ENCODE measurements around the gene ADGRL2. TPM values are rescaled to one million over a fixed set of nuclear protein-coding genes. Genes with fewer than 3 reads are reported as not detected.

Gene ADGRL2
- polyA plus RNA-seq, 3 donors: not detected

DNA sequence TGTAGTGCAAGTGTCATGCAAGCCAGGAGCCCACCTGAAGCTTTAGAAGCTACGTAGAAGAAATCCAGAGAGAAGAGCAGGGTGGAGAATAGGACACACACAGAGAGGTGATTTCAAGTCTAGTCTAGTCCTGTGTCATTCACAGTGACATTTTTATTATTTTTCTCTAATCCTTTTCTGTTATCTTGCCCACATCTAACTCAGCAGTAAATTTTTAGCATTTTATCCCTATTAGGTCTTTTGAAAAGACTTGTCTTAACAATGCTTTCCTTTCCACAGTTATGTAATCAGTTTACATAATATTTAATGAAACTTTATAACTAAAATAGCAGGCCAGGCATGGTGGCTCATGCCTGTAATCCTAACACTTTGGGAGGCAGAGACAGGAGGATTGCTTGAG lies 198.6 kb downstream of the ADGRL2 start:
- no peaks in the 10 kb centered on the region for H3K79me2 ChIP-seq (ENCODE audit: insufficient read depth, low read length)
- Mint-ChIP-seq H3K36me3 (no peaks in the 10 kb centered on the region), H3K4me1 (no peaks in the 10 kb centered on the region), H3K27ac (no peak overlapping the region), H3K27me3 (ENCODE audit: low read depth in 3 of 3) (no peaks in the 10 kb centered on the region), H3K9me3 (peaks cover 0 to 7% (median 3%) of the 10 kb centered on the region in 7 donors), H3K4me3 (no peak overlapping the region)
- H3K27me3 ChIP-seq (ENCODE audit: control insufficient read depth in 2 of 2, insufficient read depth in 2 of 2, low read length in 2 of 2): no peaks in the 10 kb centered on the region
- no peak overlapping the region for H2AFZ ChIP-seq (ENCODE audit: insufficient read depth, low read depth, low read length, poor library complexity, severe bottlenecking)
- no peak overlapping the region for H3K27ac ChIP-seq (ENCODE audit: low read depth in 1 of 2, low read length in 2 of 2)
- H3K4me1 ChIP-seq (ENCODE audit: control insufficient read depth in 1 of 2, insufficient read depth in 2 of 2, low read length in 2 of 2): no peaks in the 10 kb centered on the region
- no peak overlapping the region for H3K4me2 ChIP-seq (replicated peaks; ENCODE audit: extremely low read depth, low read length, poor library complexity, severe bottlenecking)
- H3K9me3 ChIP-seq (replicated peaks in 1 of 2; ENCODE audit: control insufficient read depth in 1 of 2, insufficient read depth in 1 of 2, low read length in 2 of 2): no peaks in the 10 kb centered on the region
- no peaks in the 10 kb centered on the region for H4K20me1 ChIP-seq (ENCODE audit: insufficient read depth, low read length)
- TF ChIP-seq, protein P1, sequence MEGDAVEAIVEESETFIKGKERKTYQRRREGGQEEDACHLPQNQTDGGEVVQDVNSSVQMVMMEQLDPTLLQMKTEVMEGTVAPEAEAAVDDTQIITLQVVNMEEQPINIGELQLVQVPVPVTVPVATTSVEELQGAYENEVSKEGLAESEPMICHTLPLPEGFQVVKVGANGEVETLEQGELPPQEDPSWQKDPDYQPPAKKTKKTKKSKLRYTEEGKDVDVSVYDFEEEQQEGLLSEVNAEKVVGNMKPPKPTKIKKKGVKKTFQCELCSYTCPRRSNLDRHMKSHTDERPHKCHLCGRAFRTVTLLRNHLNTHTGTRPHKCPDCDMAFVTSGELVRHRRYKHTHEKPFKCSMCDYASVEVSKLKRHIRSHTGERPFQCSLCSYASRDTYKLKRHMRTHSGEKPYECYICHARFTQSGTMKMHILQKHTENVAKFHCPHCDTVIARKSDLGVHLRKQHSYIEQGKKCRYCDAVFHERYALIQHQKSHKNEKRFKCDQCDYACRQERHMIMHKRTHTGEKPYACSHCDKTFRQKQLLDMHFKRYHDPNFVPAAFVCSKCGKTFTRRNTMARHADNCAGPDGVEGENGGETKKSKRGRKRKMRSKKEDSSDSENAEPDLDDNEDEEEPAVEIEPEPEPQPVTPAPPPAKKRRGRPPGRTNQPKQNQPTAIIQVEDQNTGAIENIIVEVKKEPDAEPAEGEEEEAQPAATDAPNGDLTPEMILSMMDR (IDR thresholded peaks at IDR 0.05): no peak
- intact Hi-C loops (cut with micrococcal nuclease): no loop called here
- no peak overlapping the region for H3K9ac ChIP-seq (ENCODE audit: insufficient read depth, low read length, poor library complexity, severe bottlenecking)
- H3K36me3 ChIP-seq (replicated peaks in 1 of 2; ENCODE audit: control insufficient read depth in 1 of 2, insufficient read depth in 2 of 2, low read length in 2 of 2): no peaks in the 10 kb centered on the region
- WGBS (ENCODE audit: insufficient coverage): no CpG with 5 or more reads among the region's 1 CpG
- no peak overlapping the region for H3K4me3 ChIP-seq (replicated peaks in 1 of 3; ENCODE audit: low read depth in 2 of 3, low read length in 3 of 3)
- DNase-seq: no peak

DNA sequence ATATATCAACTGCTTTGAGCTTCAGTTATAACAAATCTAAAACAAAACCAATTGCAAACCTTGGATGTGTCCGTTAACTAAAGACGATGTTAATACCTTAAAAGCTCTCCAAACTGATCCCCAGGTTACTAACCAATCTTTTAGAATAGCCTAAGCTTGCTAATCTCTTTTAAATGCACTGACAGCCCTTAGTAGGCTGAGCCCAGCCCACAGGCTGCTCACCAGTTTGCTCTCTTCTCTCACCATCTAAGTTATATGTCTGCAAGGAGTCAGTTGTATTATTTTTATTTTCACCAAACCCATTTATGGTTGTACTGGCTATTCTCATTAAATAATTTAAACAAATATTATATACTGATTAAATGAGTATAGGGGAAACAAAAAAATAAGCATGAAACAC lies 199.5 kb downstream of the ADGRL2 start:
- no peaks in the 10 kb centered on the region for H3K36me3 ChIP-seq (replicated peaks in 1 of 2; ENCODE audit: control insufficient read depth in 1 of 2, insufficient read depth in 2 of 2, low read length in 2 of 2)
- H3K4me1 ChIP-seq (ENCODE audit: control insufficient read depth in 1 of 2, insufficient read depth in 2 of 2, low read length in 2 of 2): no peaks in the 10 kb centered on the region
- Mint-ChIP-seq H3K4me3 (no peak overlapping the region), H3K9me3 (peaks cover 0 to 3% (median 2%) of the 10 kb centered on the region in 7 donors), H3K4me1 (no peaks in the 10 kb centered on the region), H3K36me3 (no peaks in the 10 kb centered on the region), H3K27ac (no peak overlapping the region), H3K27me3 (ENCODE audit: low read depth in 3 of 3) (no peaks in the 10 kb centered on the region)
- no peaks in the 10 kb centered on the region for H3K79me2 ChIP-seq (ENCODE audit: insufficient read depth, low read length)
- no peak overlapping the region for H2AFZ ChIP-seq (ENCODE audit: insufficient read depth, low read depth, low read length, poor library complexity, severe bottlenecking)
- no peaks in the 10 kb centered on the region for H3K27me3 ChIP-seq (ENCODE audit: control insufficient read depth in 2 of 2, insufficient read depth in 2 of 2, low read length in 2 of 2)
- intact Hi-C loops (cut with micrococcal nuclease): no loop called here
- no peak for DNase-seq
- H3K4me2 ChIP-seq (replicated peaks; ENCODE audit: extremely low read depth, low read length, poor library complexity, severe bottlenecking): no peak overlapping the region
- H3K27ac ChIP-seq (ENCODE audit: low read depth in 1 of 2, low read length in 2 of 2): no peak overlapping the region
- no peak overlapping the region for H3K9ac ChIP-seq (ENCODE audit: insufficient read depth, low read length, poor library complexity, severe bottlenecking)
- no peaks in the 10 kb centered on the region for H3K9me3 ChIP-seq (replicated peaks in 1 of 2; ENCODE audit: control insufficient read depth in 1 of 2, insufficient read depth in 1 of 2, low read length in 2 of 2)
- no peak overlapping the region for H3K4me3 ChIP-seq (replicated peaks in 1 of 3; ENCODE audit: low read depth in 2 of 3, low read length in 3 of 3)
- H4K20me1 ChIP-seq (ENCODE audit: insufficient read depth, low read length): no peaks in the 10 kb centered on the region
- 100% methylated on average over 2 of the region's 2 CpGs for WGBS (ENCODE audit: insufficient coverage)
- TF ChIP-seq, protein P1 (IDR thresholded peaks at IDR 0.05): no peak

Measured in CD14-positive monocyte (primary cell).